Keratinocyte (primary cell): ENCODE results near the gene MRPL34.
A peak's percentile ranks its signal among the peaks of the same experiment; 100 is the strongest.

ENCODE experiments used
- EZH2 ChIP-seq: IDR thresholded peaks from one replicate; pipeline ENCODE4 v1.6.1; 2012; ENCODE audit warnings: inconsistent platforms, mild to moderate bottlenecking, low read length, moderate library complexity
- TF ChIP-seq, protein P1 (sequence below), 3 experiments: IDR thresholded peaks in 1 of 3; conservative IDR thresholded peaks in 1 of 3; optimal IDR thresholded peaks in 1 of 3; 2 replicates in 2 of 3; 3 replicates in 1 of 3; pipeline versions ENCODE3 to v1.5.1; 2011; ENCODE audit warnings: low read length in 3 of 3, mild to moderate bottlenecking in 3 of 3, moderate library complexity in 2 of 3, control low read depth in 1 of 3, inconsistent platforms in 1 of 3; ENCODE audit not compliant: insufficient read depth in 2 of 3; ENCODE audit errors: extremely low read depth in 1 of 3

- TF ChIP-seq, protein P1, sequence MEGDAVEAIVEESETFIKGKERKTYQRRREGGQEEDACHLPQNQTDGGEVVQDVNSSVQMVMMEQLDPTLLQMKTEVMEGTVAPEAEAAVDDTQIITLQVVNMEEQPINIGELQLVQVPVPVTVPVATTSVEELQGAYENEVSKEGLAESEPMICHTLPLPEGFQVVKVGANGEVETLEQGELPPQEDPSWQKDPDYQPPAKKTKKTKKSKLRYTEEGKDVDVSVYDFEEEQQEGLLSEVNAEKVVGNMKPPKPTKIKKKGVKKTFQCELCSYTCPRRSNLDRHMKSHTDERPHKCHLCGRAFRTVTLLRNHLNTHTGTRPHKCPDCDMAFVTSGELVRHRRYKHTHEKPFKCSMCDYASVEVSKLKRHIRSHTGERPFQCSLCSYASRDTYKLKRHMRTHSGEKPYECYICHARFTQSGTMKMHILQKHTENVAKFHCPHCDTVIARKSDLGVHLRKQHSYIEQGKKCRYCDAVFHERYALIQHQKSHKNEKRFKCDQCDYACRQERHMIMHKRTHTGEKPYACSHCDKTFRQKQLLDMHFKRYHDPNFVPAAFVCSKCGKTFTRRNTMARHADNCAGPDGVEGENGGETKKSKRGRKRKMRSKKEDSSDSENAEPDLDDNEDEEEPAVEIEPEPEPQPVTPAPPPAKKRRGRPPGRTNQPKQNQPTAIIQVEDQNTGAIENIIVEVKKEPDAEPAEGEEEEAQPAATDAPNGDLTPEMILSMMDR (optimal IDR thresholded peaks at IDR 0.05 in 1 of 3, IDR thresholded peaks at IDR 0.05 in 1 of 3, conservative IDR thresholded peaks at IDR 0.05 in 1 of 3; ENCODE audit: extremely low read depth in 1 of 3, insufficient read depth in 2 of 3, low read length in 3 of 3): peak; percentile 81 to 97 (median 97)
- no peak for TF ChIP-seq EZH2
Measured at GRCh38 chr19:17346109-17346671, 40.5 kb downstream of the MRPL34 start.
